HG03280 (cell line): Measurements from ENCODE around the gene SIX4.

ENCODE experiments used
- ATAC-seq: cut with Tn5 transposase; IDR thresholded peaks from one replicate; pipeline ENCODE4 v1.9.1; 2021; ENCODE audit warnings: mild to moderate bottlenecking, moderate library complexity; ENCODE audit not compliant: unreplicated experiment

SIX4 gene

GRCh38 chr14:60722357-60723115, 1.6 kb downstream of the SIX4 start:
- ATAC-seq = no peak

GRCh38 chr14:60722107-60722356, 2.1 kb downstream of the SIX4 start:
- ATAC-seq = no peak

GRCh38 chr14:60721326-60722106, 2.6 kb downstream of the SIX4 start:
- ATAC-seq = peak; percentile 41

GRCh38 chr14:60720962-60721325, 3.2 kb downstream of the SIX4 start:
- no peak for ATAC-seq

GRCh38 chr14:60720391-60720790, 3.8 kb downstream of the SIX4 start:
- no peak for ATAC-seq

GRCh38 chr14:60713513-60713912, 10.6 kb downstream of the SIX4 start:
- no peak for ATAC-seq

GRCh38 chr14:60710494-60710893, 13.7 kb downstream of the SIX4 start:
- ATAC-seq = no peak

GRCh38 chr14:60707858-60708257, 16.3 kb downstream of the SIX4 start:
- ATAC-seq = no peak

- ATAC-seq = no peak
These were observed 19.1 kb downstream of the SIX4 start for GRCh38 chr14:60705100-60705499.

- ATAC-seq = no peak
These were observed 23.6 kb downstream of the SIX4 start for GRCh38 chr14:60700598-60700997.

- ATAC-seq = no peak
These were observed 28.8 kb downstream of the SIX4 start for GRCh38 chr14:60695327-60695726.

- ATAC-seq = no peak
These were observed 32.6 kb downstream of the SIX4 start for GRCh38 chr14:60691383-60692113.

GRCh38 chr14:60686865-60687264, 37.3 kb downstream of the SIX4 start:
- ATAC-seq = no peak

GRCh38 chr14:60684203-60684602, 39.9 kb downstream of the SIX4 start:
- ATAC-seq = no peak

GRCh38 chr14:60681271-60681670, 42.9 kb downstream of the SIX4 start:
- ATAC-seq = no peak

GRCh38 chr14:60680511-60680910, 43.6 kb downstream of the SIX4 start:
- no peak for ATAC-seq

GRCh38 chr14:60679566-60680258, 44.4 kb downstream of the SIX4 start:
- no peak for ATAC-seq

- no peak for ATAC-seq
These were observed 46.5 kb downstream of the SIX4 start for GRCh38 chr14:60677701-60678100.

GRCh38 chr14:60670989-60671388, 53.2 kb downstream of the SIX4 start:
- ATAC-seq = no peak

- ATAC-seq = no peak
These were observed 55.6 kb downstream of the SIX4 start for GRCh38 chr14:60668431-60669112.

- ATAC-seq = no peak
These were observed 59.0 kb downstream of the SIX4 start for GRCh38 chr14:60665177-60665550.
